Measurements from ENCODE around the gene EOGT.

The EOGT gene

DNA sequence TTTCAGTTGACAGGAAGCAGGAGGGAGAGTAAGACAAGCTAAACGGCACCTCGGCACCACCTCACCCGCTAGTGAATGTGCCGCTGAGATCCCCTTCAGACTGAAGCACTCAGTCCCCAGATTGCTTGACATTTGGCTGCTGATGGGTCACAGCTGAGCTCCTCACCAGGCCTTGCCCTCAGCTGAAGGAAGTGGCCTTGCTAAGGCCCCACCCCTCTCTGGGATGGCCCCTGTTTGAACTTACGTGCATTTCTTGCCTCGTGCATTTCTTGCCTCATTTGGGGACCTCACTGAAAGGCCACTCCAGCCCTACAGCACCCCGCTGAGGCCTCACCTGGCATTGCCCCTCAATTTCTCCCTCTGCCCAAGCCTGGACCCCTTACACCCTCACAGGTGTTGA, 39.8 kb downstream of the EOGT start:
- TF ChIP-seq CTCF (IDR thresholded peaks at IDR 0.05), result no peak
- Histone ChIP-seq H3K36me3 (peaks cover 26 to 46% (median 27%) of the 10 kb centered on the region in 3 donors), H3K9me3 (no peaks in the 10 kb centered on the region), H3K27me3 (no peaks in the 10 kb centered on the region), H3K4me3 (no peak overlapping the region), H3K4me1 (no peaks in the 10 kb centered on the region), H3K27ac (no peak overlapping the region)
- DNase-seq, result no peak
- intact Hi-C loops (cut with DNase I; ENCODE audit: low total_unique reads), result no loop called here

DNA sequence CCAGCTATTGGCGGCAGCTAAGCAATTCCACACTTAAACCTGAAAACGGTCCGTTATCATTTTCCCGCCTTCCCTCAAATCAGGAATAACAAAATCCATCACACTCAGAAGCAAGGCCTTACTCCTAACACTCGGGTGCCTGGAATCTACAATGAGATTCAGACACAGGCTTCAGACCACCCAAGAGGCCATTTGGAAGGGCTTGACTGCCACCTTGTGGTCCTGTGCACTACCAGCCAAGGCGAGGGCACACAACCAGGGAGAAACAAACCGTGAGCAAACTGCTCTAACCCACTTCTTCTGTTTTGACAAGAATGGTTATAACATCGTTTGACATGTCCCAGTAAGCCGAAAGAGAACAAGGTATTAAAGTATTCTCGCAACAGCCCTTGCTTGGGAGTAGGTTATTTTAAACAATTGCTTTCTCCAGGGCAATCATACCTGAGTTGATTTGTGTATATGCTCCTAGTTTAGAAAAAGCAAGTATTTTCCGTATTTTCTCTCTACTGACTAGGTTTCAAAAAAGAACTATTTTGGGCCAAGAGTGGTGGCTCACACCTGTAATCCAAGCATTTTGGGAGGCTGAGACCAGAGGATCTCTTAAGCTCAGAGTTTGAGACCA, 41.0 kb downstream of the EOGT start:
- H3K27ac ChIP-seq, result no peak overlapping the region
- no peaks in the 10 kb centered on the region for H3K9me3 ChIP-seq
- DNase-seq, result no peak
- no peaks in the 10 kb centered on the region for H3K27me3 ChIP-seq
- peaks cover 14 to 34% (median 15%) of the 10 kb centered on the region in 3 donors for H3K36me3 ChIP-seq
- TF ChIP-seq CTCF (IDR thresholded peaks at IDR 0.05), result peak; percentile 43 to 50
- H3K4me1 ChIP-seq, result no peaks in the 10 kb centered on the region
- intact Hi-C loops (cut with DNase I; ENCODE audit: low total_unique reads), result no loop called here
- H3K4me3 ChIP-seq, result no peak overlapping the region

DNA sequence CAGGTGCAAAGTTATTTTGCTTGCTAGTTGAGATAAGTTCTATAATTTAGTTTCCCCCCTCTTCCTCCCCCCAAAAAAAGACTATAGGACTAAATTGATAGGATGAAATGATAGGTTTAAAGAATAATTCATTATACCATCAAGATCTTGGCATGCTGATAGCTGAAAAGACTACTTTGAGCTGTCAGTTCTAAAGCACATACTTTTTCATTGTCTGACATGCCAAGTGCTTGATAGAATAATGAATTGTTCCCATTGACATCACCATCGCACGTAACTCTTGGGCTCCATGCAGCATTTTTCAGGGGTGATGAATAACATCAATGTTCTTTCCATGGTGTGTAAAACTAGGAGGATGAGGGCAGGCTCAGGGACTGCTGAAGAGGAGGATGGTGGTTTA, 48.8 kb downstream of the EOGT start:
- H3K27me3 ChIP-seq, result peaks cover 0 to 15% of the 10 kb centered on the region in 2 donors
- H3K4me1 ChIP-seq, result no peaks in the 10 kb centered on the region
- H3K4me3 ChIP-seq, result no peak overlapping the region
- no peak for DNase-seq
- no peak overlapping the region for H3K27ac ChIP-seq
- intact Hi-C loops (cut with DNase I; ENCODE audit: low total_unique reads), result no loop called here
- no peaks in the 10 kb centered on the region for H3K36me3 ChIP-seq
- TF ChIP-seq CTCF (IDR thresholded peaks at IDR 0.05), result no peak
- no peaks in the 10 kb centered on the region for H3K9me3 ChIP-seq

DNA sequence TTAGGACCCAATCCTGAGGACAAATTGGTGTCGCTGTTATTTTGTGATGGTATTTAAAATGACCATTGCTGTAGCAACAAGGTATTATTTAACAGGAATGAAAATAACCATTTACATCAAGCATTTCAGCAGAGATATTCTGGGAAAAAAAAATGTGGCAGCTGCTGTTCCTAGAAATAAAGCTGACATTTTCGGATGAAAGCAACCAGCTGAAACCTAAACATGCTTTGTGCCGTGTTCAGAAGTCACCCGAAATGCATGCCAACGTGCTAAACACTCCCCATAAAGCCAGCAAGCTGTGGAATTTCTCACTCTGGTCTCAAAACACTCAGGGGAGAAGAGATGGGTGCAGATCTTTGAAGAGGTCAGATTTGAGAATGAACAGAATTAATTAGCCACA, 49.6 kb downstream of the EOGT start:
- no peaks in the 10 kb centered on the region for H3K36me3 ChIP-seq
- no peaks in the 10 kb centered on the region for H3K4me1 ChIP-seq
- no peak overlapping the region for H3K4me3 ChIP-seq
- peaks cover 0 to 15% of the 10 kb centered on the region in 2 donors for H3K27me3 ChIP-seq
- H3K27ac ChIP-seq, result no peak overlapping the region
- no peak for TF ChIP-seq CTCF (IDR thresholded peaks at IDR 0.05)
- no peaks in the 10 kb centered on the region for H3K9me3 ChIP-seq
- intact Hi-C loops (cut with DNase I; ENCODE audit: low total_unique reads), result no loop called here
- DNase-seq, result no peak

DNA sequence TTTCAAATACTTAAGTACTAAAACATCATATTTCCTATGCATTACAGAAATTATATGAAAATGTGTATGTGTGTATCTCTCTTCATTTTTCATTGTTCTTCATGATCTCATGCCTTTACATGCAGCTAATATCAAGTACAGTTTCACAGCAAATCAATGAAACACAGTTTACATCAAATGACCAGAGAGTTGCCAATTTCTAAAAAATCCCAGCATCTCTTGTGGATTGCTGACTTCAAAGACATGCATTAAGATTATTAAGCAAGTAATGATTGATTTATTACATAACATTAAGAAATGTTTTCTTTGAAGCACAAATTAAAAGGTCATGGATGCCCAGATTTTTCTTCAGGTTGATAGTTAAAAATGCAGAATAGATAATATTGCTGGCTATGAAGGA, 50.1 kb downstream of the EOGT start:
- Histone ChIP-seq H3K36me3 (no peaks in the 10 kb centered on the region), H3K9me3 (no peaks in the 10 kb centered on the region), H3K4me3 (no peak overlapping the region), H3K4me1 (no peaks in the 10 kb centered on the region), H3K27ac (no peak overlapping the region), H3K27me3 (peaks cover 0 to 15% of the 10 kb centered on the region in 2 donors)
- intact Hi-C loops (cut with DNase I; ENCODE audit: low total_unique reads), result no loop called here
- DNase-seq, result no peak
- no peak for TF ChIP-seq CTCF (IDR thresholded peaks at IDR 0.05)

- Histone ChIP-seq H3K9me3 (no peaks in the 10 kb centered on the region), H3K4me1 (no peaks in the 10 kb centered on the region), H3K27me3 (peaks cover 0 to 7% of the 10 kb centered on the region in 2 donors), H3K4me3 (no peak overlapping the region), H3K36me3 (no peaks in the 10 kb centered on the region), H3K27ac (no peak overlapping the region)
- TF ChIP-seq CTCF (IDR thresholded peaks at IDR 0.05), result no peak
- intact Hi-C loops (cut with DNase I; ENCODE audit: low total_unique reads), result no loop called here
- DNase-seq, result no peak
Measured at GRCh38 chr3:68958932-68959331, 54.6 kb downstream of the EOGT start.
